Activated CD4-positive, alpha-beta T cell treated with anti-CD3 and anti-CD28 coated beads, Interleukin-2, amount 10 ng/mL, durations not matched to agents 24 days and 14 days (primary cell): ENCODE data around the gene ZNF81. TPM values are rescaled to one million over a fixed set of nuclear protein-coding genes. Genes with fewer than 3 reads are reported as not detected.
"Not testable (repeated sequence)": the region's sequence is repeated elsewhere in the genome, so short reads cannot be mapped to it uniquely, and the experiment has no call there.

Source experiments
- DNase-seq: peaks from one replicate; pipeline ENCODE4 v3.0.0; 2022
- H3K27ac Mint-ChIP-seq: one replicate; pipeline ENCODE4 v1.8.0; 2022; ENCODE audit warnings: mild to moderate bottlenecking, mixed read lengths
- H3K27me3 Mint-ChIP-seq: one replicate; pipeline ENCODE4 v1.8.0; 2022; ENCODE audit warnings: mixed read lengths
- H3K36me3 Mint-ChIP-seq: one replicate; pipeline ENCODE4 v1.8.0; 2022; ENCODE audit warnings: low read depth, mild to moderate bottlenecking, mixed read lengths
- H3K4me1 Mint-ChIP-seq: one replicate; pipeline ENCODE4 v1.8.0; 2021; ENCODE audit warnings: mixed read lengths
- H3K4me3 Mint-ChIP-seq: one replicate; pipeline ENCODE4 v1.8.0; 2022; ENCODE audit warnings: mild to moderate bottlenecking, moderate library complexity, mixed read lengths
- H3K9me3 Mint-ChIP-seq: one replicate; pipeline ENCODE4 v1.8.0; 2021; ENCODE audit warnings: mixed read lengths
- intact Hi-C: fragments of 100-400 bp; cut with micrococcal nuclease; formaldehyde crosslinking; loops from one replicate; pipeline ENCODE4 v1.15.1; 2023
- total RNA-seq: library from RNA; stranded (reverse); gene quantifications from 2 replicates; pipeline ENCODE4 v1.2.3, GENCODE V29; 2022

Gene ZNF81
- total RNA-seq, 1 donor from 2014 or later = 9.0 TPM

DNA sequence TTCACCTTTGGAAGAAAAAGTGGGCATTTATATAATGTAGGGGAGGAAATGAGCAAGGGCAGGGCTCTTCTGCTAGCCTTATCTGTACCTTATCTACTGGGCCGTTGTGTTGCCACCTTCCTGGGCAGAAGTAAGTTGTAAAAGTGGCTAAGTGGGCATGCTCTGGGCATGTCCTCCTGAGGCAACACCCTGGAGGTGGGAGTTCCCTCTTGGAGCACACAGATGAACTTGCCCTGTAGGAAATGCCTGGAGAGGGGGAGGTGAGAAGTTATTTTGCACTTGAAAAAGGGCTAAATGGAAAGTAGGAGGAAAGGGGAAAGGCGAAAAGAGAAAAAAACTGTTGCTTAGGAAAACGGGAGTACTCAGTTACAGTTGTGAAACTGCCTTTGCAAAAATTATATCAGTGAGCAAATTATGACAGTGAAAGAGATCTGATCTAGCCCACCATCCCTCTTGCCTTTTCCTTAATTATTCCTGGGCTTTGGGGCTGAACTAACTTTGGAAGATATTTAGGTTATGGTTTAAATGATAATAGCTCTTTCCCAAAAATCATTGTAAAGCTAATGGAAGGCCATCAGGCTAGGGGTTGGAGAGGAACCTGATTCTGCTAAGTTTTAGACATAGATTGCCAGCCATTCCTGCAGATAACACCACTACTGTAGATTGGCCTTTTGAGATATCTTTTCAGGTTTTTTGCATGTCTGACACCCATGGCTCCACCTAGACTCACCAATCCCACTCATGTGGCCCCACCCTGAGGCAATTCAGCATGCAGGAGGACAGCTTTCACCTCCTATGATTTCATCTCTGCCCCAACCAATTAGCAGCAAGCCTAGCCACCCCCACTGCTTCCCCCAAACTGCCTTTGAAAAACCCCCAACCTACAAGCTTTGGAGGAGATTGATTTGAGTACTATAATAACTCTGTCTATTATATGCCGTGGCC lies 20.5 kb upstream of the ZNF81 start:
- no peak for DNase-seq
- H3K4me1 Mint-ChIP-seq = peaks cover 2% of the 10 kb centered on the region
- no peak overlapping the region for H3K4me3 Mint-ChIP-seq
- H3K27ac Mint-ChIP-seq = peak overlapping the region; percentile 35
- H3K36me3 Mint-ChIP-seq = no peaks in the 10 kb centered on the region
- no peaks in the 10 kb centered on the region for H3K9me3 Mint-ChIP-seq
- H3K27me3 Mint-ChIP-seq = no peaks in the 10 kb centered on the region
- intact Hi-C loops = no loop called here

DNA sequence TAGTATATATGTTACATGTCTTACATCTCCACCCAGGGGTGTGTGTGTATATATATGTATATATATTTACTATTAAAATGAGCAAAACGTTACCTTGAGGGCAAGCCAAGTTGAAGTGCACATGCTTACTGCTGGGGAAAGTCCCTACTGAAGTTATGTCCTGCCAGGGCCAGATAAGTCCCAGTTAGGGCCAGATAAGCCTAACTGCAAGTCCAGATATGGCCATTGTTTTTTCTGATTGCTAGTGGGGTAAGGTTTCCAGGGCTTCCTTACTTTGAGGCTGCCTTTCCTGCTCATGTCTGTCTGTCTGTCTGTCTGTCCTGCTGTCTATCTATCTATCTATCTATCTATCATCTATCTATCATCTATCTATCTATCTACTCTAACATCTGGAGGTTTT lies 19.3 kb upstream of the ZNF81 start:
- Mint-ChIP-seq H3K27me3 (no peaks in the 10 kb centered on the region), H3K36me3 (no peaks in the 10 kb centered on the region), H3K4me1 (peaks cover 2% of the 10 kb centered on the region), H3K27ac (no peak overlapping the region), H3K4me3 (no peak overlapping the region), H3K9me3 (no peaks in the 10 kb centered on the region)
- intact Hi-C loops = no loop called here
- DNase-seq = no peak

DNA sequence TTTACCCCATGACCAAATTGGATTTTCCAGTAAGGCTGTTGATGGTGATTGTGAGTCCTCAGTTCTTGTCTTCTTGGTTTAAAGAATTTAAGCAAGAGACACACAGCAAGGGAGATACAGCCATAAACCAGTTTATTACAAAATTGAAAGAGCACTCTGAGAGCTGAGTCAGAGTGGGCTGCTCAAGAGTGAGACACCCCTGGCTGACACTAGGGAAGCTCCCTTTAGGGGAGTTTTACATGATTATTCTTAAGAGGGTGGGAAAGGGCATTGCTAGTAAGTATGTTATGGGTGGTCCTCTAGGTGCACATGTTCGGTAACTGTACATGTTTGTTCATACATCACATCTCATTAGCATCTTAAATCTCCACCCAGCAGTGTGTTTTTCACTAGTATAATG lies 18.8 kb upstream of the ZNF81 start:
- Mint-ChIP-seq H3K27me3 (no peaks in the 10 kb centered on the region), H3K4me1 (peaks cover 2% of the 10 kb centered on the region), H3K9me3 (no peaks in the 10 kb centered on the region), H3K27ac (no peak overlapping the region), H3K36me3 (no peaks in the 10 kb centered on the region), H3K4me3 (no peak overlapping the region)
- intact Hi-C loops = no loop called here
- DNase-seq = no peak

DNA sequence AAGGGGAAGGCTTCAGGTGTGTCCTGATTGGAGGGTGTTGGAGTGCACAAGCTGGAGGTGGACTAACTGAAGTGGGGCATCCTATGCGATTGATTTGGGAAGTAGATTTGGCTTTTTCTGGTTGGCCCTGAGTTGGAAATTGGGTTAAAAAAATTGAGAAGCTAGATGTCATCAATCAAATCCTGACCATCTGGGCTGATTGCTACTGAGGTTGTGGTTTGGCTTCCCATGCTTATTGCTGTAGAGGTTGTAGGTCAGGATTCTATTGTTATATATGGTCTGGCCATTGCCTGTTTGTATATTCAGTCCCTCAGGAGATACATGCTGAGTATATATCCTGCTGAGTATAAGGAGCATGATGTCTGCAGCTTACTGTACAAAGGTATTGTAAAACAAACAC lies 7.7 kb upstream of the ZNF81 start:
- H3K4me1 Mint-ChIP-seq = no peaks in the 10 kb centered on the region

DNA sequence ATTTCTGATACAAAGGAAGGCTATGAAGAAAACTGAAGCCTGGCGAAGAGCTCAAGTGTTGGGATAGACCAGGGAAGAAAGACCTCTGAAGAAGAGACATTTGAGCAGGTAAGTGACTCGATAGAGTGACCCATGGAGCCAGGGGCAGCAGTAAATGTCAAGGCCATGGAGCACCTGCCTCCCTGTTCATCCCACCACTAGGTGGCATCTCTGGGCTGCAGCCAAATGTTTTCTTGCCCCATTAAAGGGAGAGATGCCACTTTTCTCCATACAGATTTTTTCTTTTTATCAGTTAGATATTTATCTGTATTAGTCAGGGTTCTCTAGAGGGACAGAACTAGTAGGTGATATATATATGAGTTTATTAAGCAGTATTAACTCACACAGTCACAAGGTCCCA lies 4.9 kb upstream of the ZNF81 start:
- Mint-ChIP-seq H3K36me3 (peaks cover 5% of the 10 kb centered on the region), H3K4me3 (no peak overlapping the region), H3K27me3 (no peaks in the 10 kb centered on the region), H3K27ac (no peak overlapping the region), H3K9me3 (no peaks in the 10 kb centered on the region), H3K4me1 (peaks cover 7% of the 10 kb centered on the region)
- intact Hi-C loops = loop anchor here (1.0 kb wide), 1 partner anchor 195 kb away; no protein-coding TSS in a partner anchor
- peak; percentile 85 for DNase-seq

More for the DNA sequence above, 7.7 kb upstream of the ZNF81 start:
- Mint-ChIP-seq H3K9me3 (no peaks in the 10 kb centered on the region), H3K27me3 (no peaks in the 10 kb centered on the region), H3K4me3 (no peak overlapping the region), H3K36me3 (no peaks in the 10 kb centered on the region), H3K27ac (no peak overlapping the region)
- DNase-seq = no peak
- intact Hi-C loops = no loop called here

DNA sequence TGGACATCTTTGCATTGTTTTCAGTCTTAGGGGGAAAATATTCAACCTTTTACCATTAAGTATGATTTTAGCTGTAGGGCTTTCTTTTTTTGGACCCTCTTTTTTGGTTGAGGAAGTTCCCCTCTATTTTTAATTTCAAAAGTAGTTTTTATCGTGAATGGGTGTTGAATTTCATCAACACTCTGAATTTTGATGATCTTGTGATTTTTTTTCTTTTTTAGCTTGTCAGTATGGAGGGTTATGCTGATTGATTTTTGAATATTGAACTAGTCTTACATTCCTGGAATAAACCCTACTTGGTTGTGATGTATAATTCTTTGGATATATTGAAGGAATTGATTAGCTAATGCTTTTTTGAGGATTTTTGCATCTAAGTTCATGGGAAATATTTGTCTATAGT lies 1.7 kb downstream of the ZNF81 start:
- H3K27me3 Mint-ChIP-seq = no peaks in the 10 kb centered on the region
- no peak overlapping the region for H3K27ac Mint-ChIP-seq
- no peaks in the 10 kb centered on the region for H3K9me3 Mint-ChIP-seq
- peaks cover 13% of the 10 kb centered on the region for H3K36me3 Mint-ChIP-seq
- H3K4me3 Mint-ChIP-seq = peak overlapping the region; percentile 17
- no peak for DNase-seq
- peaks cover 15% of the 10 kb centered on the region for H3K4me1 Mint-ChIP-seq
- intact Hi-C loops = loop anchor here (5.0 kb wide), 1 partner anchor 276 kb away; the partner anchor contains the start of gene ARAF

DNA sequence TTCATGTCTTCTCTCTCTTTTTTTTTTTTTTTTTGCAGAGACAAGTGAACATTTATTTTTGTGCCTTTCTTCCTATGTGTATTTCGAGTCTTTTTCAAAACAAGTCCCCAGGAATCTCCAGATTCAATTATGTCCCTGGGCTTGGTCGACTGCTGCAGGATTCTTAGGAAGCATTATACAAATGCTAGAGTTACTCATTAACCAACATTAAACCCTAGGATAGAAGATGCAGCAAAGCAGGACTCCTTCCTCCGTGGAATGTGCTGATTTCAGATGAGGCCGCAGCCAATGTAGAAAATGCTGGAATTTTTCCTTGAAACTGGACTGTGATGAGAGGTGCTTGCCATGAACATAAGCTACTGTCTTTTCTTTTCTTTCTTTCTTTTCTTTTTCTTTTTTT lies 3.4 kb downstream of the ZNF81 start:
- H3K4me3 Mint-ChIP-seq = no peak overlapping the region
- H3K36me3 Mint-ChIP-seq = peaks cover 13% of the 10 kb centered on the region
- no peaks in the 10 kb centered on the region for H3K9me3 Mint-ChIP-seq
- H3K27ac Mint-ChIP-seq = no peak overlapping the region
- DNase-seq = no peak
- no peaks in the 10 kb centered on the region for H3K27me3 Mint-ChIP-seq
- peaks cover 15% of the 10 kb centered on the region for H3K4me1 Mint-ChIP-seq
- intact Hi-C loops = no loop called here

DNA sequence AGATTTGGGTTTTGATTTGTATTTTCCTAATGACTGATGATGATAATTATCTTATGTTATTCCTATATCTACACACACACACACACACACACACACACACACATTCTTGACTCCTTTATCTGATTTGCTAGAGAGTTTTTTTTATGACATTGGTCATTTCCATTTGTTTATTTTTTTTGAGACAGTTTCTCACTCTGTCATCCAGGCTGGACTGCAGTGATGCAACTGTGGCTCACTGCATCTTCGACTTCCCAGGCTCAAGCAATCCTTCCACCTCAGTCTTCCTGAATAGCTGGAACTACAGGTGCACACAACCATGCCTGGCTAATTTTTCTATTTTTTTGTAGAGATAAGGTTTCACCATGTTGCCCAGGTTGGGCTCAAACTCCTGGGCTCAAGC lies 6.7 kb downstream of the ZNF81 start:
- no peak for DNase-seq
- Mint-ChIP-seq H3K4me1 (peaks cover 2% of the 10 kb centered on the region), H3K27me3 (no peaks in the 10 kb centered on the region), H3K27ac (no peak overlapping the region), H3K36me3 (peaks cover 17% of the 10 kb centered on the region), H3K9me3 (no peaks in the 10 kb centered on the region), H3K4me3 (no peak overlapping the region)
- intact Hi-C loops = no loop called here

DNA sequence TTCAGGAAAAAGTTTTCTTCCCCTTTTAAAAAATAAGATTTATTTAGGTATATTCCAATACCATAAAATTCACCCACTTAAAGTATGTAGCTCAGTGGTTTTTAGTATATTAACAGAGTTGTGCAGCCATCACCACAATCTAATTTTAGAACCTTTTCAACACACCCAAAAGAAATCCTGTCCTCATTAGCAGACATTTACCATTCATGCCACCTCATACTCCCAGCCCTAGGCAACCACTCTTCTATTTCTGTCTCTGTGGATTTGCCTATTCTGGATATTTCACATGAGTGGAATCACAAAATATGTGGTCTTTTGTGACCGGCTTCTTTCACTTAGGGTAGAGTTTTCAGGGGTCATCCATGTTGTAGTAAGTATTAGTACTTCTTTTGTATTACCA lies 7.4 kb downstream of the ZNF81 start:
- Mint-ChIP-seq H3K27ac (no peak overlapping the region), H3K4me3 (no peak overlapping the region), H3K4me1 (no peaks in the 10 kb centered on the region), H3K9me3 (no peaks in the 10 kb centered on the region), H3K36me3 (peaks cover 18% of the 10 kb centered on the region), H3K27me3 (no peaks in the 10 kb centered on the region)
- no peak for DNase-seq
- intact Hi-C loops = no loop called here

DNA sequence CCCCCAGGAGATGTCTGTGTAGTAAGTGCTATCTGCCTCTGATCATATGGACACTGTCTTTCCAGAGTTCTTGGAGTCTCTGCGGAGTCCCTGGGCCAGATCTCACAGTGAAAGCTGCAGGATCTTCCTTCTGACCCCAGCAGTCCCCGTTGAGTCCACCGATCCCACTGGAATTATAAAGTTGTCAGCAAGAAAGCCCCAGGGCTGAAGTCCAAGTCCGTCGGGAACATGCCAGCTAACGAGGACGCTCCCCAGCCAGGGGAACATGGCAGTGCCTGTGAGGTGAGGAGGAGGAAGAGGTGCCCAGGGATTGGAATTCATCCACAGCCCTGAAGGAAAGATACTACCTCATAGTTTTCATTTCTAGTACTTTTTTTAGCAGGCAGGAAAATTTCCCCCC lies 9.3 kb downstream of the ZNF81 start:
- H3K9me3 Mint-ChIP-seq = no peaks in the 10 kb centered on the region
- H3K4me3 Mint-ChIP-seq = no peak overlapping the region
- H3K4me1 Mint-ChIP-seq = peaks cover 2% of the 10 kb centered on the region
- H3K27me3 Mint-ChIP-seq = no peaks in the 10 kb centered on the region
- intact Hi-C loops = no loop called here
- DNase-seq = no peak
- H3K27ac Mint-ChIP-seq = no peak overlapping the region
- peaks cover 24% of the 10 kb centered on the region for H3K36me3 Mint-ChIP-seq

DNA sequence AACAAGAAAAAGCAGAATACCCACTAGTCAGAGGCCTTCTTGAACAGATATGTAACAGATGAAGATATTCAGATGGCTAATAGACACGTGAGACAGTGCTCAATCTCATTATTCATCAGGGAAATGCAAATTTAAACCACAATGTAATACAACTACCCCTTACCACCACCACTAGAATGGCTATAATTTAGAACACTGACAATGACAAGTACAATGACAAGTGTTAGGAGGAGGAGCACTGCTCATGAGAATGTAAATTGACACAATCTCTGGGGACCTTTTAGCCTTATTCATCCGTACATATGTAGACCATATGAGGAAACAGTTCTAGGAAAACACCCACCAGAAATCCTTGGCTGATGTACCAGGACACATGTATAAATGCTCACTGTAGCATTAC lies 13.1 kb downstream of the ZNF81 start:
- peaks cover 16% of the 10 kb centered on the region for H3K36me3 Mint-ChIP-seq
- no peak overlapping the region for H3K4me3 Mint-ChIP-seq
- H3K27ac Mint-ChIP-seq = no peak overlapping the region
- no peaks in the 10 kb centered on the region for H3K9me3 Mint-ChIP-seq
- H3K4me1 Mint-ChIP-seq = peaks cover 4% of the 10 kb centered on the region
- intact Hi-C loops = no loop called here
- no peak for DNase-seq
- no peaks in the 10 kb centered on the region for H3K27me3 Mint-ChIP-seq

DNA sequence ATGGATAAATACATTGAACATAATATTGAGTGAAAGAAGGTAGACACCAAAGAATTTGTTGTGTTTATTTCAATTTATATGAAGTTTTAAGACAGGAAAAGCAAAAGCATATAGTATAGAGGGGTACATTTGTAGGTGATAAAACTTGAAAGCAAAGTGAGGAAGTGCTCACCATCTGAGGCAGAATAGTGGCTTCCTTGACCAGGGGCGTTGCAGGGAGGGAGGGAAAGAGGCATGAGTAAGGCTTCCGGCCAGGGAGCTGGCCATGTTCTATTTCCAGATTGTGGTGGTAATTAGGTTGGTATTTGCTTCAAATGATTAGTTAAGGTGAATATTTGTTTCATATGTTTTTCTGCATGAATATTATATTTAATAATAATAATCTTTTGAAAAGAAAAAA lies 13.7 kb downstream of the ZNF81 start:
- peaks cover 16% of the 10 kb centered on the region for H3K36me3 Mint-ChIP-seq
- H3K27ac Mint-ChIP-seq, H3K9me3 Mint-ChIP-seq, H3K4me1 Mint-ChIP-seq, DNase-seq, intact Hi-C loops, H3K27me3 Mint-ChIP-seq, H3K4me3 Mint-ChIP-seq: not testable (repeated sequence)

DNA sequence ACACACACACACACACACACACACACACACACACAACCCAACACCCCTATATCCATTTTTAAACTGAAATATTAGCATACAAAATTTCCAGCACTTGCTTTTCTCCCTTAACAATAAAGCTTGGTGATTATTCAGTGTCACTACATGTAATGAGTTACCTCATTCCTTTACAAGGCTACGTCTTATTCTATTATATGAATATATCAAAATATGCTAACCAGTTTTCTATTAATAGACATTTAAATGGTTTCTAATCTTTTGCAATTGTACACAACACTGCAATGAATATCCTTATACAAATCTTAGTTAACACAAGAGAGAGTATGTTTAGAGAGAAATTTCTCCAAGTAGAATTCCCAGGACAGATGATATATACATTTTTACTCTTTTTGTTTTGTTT lies 14.2 kb downstream of the ZNF81 start:
- intact Hi-C loops = no loop called here
- no peak overlapping the region for H3K27ac Mint-ChIP-seq
- H3K4me1 Mint-ChIP-seq = peaks cover 4% of the 10 kb centered on the region
- DNase-seq = no peak
- H3K27me3 Mint-ChIP-seq = no peaks in the 10 kb centered on the region
- no peaks in the 10 kb centered on the region for H3K9me3 Mint-ChIP-seq
- H3K4me3 Mint-ChIP-seq = no peak overlapping the region
- H3K36me3 Mint-ChIP-seq = peaks cover 16% of the 10 kb centered on the region

DNA sequence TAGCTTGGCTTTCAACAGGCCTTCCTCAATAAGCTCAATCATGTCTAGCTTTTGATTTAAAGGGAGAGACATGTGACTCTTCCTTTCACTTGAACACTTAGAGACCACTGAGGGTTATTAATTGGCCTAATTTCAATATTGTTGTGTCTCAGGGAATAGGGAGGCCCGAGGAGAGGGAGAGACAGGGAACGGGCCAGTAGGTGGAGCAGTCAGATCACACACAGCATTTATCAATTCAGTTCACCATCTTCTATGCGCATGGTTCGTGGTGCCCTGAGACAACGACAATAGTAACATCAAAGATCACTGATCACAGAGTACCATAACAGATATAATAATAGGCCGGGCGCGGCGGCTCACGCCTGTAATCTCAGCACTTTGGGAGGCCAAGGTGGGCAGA lies 17.8 kb downstream of the ZNF81 start:
- H3K4me3 Mint-ChIP-seq = no peak overlapping the region
- DNase-seq = peak; percentile 68
- no peaks in the 10 kb centered on the region for H3K27me3 Mint-ChIP-seq
- H3K9me3 Mint-ChIP-seq = no peaks in the 10 kb centered on the region
- peaks cover 4% of the 10 kb centered on the region for H3K4me1 Mint-ChIP-seq
- H3K36me3 Mint-ChIP-seq = peaks cover 11% of the 10 kb centered on the region
- H3K27ac Mint-ChIP-seq = no peak overlapping the region
- intact Hi-C loops = loop anchor here (1.0 kb wide), 1 partner anchor 172 kb away; no protein-coding TSS in a partner anchor
